HepG2 (cell line): Measurements from ENCODE around the gene NFATC3. TPM values are rescaled to one million over a fixed set of nuclear protein-coding genes. Genes with fewer than 3 reads are reported as not detected.

Source experiments
- AKAP8 ChIP-seq: sonication (generic); formaldehyde crosslinking; IDR thresholded peaks from 2 replicates; pipeline ENCODE4 v1.5.1; 2020; ENCODE audit warnings: mild to moderate bottlenecking, missing genetic modification reagents
- EHMT2 ChIP-seq: fragments of 200-600 bp; sonication (generic); IDR thresholded peaks from 2 replicates; pipeline ENCODE4 v1.7.0; 2017; ENCODE audit warnings: antibody characterized with exemption, low read depth, low read length, borderline replicate concordance
- ETV6 ChIP-seq: sonication (generic); formaldehyde crosslinking; conservative IDR thresholded peaks from 2 replicates; pipeline ENCODE4 v1.4.0; 2020; ENCODE audit warnings: missing genetic modification reagents
- GFI1 ChIP-seq: sonication (generic); formaldehyde crosslinking; IDR thresholded peaks from 2 replicates; pipeline ENCODE4 v1.5.0; 2020; ENCODE audit warnings: missing genetic modification reagents, mild to moderate bottlenecking, borderline replicate concordance
- HDAC6 ChIP-seq: fragments of 200-600 bp; sonication (generic); IDR thresholded peaks from 2 replicates; pipeline ENCODE4 v1.7.0; 2017; ENCODE audit warnings: mild to moderate bottlenecking, antibody characterized with exemption, low read length, low read depth
- HNRNPUL1 ChIP-seq: fragments of 200-400 bp; formaldehyde crosslinking; IDR thresholded peaks from 2 replicates; pipeline ENCODE4 v1.6.1; 2017; ENCODE audit warnings: low read depth, mild to moderate bottlenecking, low read length, moderate library complexity
- MAFF ChIP-seq: IDR thresholded peaks from 2 replicates; pipeline ENCODE4 v1.6.1; 2011; ENCODE audit warnings: low read depth, low read length, improper control_type of control experiment
- MAFK ChIP-seq, 2 experiments: IDR thresholded peaks in 1 of 2; conservative IDR thresholded peaks in 1 of 2; 2 replicates each; pipeline ENCODE4 v1.6.1; 2011; ENCODE audit warnings: improper control_type of control experiment in 2 of 2, low read length in 2 of 2
- MIER2 ChIP-seq: IDR thresholded peaks from 2 replicates; pipeline ENCODE4 v1.6.1; 2016; ENCODE audit warnings: missing biosample characterization, missing genetic modification reagents
- NFATC3 ChIP-seq: sonication (generic); formaldehyde crosslinking; IDR thresholded peaks from 2 replicates; pipeline ENCODE4 v1.5.1; 2020; ENCODE audit warnings: mild to moderate bottlenecking, missing genetic modification reagents
- NFIB ChIP-seq: sonication (generic); formaldehyde crosslinking; IDR thresholded peaks from 2 replicates; pipeline ENCODE4 v1.9.0; 2021; ENCODE audit warnings: missing genetic modification reagents, mild to moderate bottlenecking, borderline replicate concordance
- NONO ChIP-seq, 2 experiments: fragments of 450-650 bp in 1 of 2; sonication (generic) in 1 of 2; formaldehyde crosslinking in 1 of 2; IDR thresholded peaks in 1 of 2; conservative IDR thresholded peaks in 1 of 2; 2 replicates each; pipeline versions ENCODE4 v1.6.1 to v1.8.0; 2017 to 2022; ENCODE audit warnings: mild to moderate bottlenecking in 1 of 2, missing genetic modification reagents in 1 of 2, moderate library complexity in 1 of 2
- TMF1 ChIP-seq: sonication (generic); formaldehyde crosslinking; IDR thresholded peaks from 2 replicates; pipeline ENCODE4 v1.8.1; 2022; ENCODE audit warnings: low read depth, missing genetic modification reagents
- WIZ ChIP-seq: sonication (generic); formaldehyde crosslinking; IDR thresholded peaks from 2 replicates; pipeline ENCODE4 v1.5.1; 2020; ENCODE audit warnings: mild to moderate bottlenecking, missing genetic modification reagents
- ZFP36 ChIP-seq: fragments of 150-350 bp; IDR thresholded peaks from 2 replicates; pipeline ENCODE4 v1.6.1; 2018; ENCODE audit warnings: borderline replicate concordance, low read length, low read depth; ENCODE audit not compliant: partially characterized antibody
- ZNF331 ChIP-seq: sonication (generic); formaldehyde crosslinking; IDR thresholded peaks from 2 replicates; pipeline ENCODE4 v1.4.0; 2020; ENCODE audit warnings: missing genetic modification reagents
- ZNF546 ChIP-seq: sonication (generic); formaldehyde crosslinking; conservative IDR thresholded peaks from 2 replicates; pipeline ENCODE4 v1.8.1; 2023; ENCODE audit warnings: mild to moderate bottlenecking, missing genetic modification reagents
- polyA plus RNA-seq, 8 experiments: library from polyadenylated mRNA; depleted of rRNA in 3 of 8; stranded (reverse) in 7 of 8; unstranded in 1 of 8; fragments of >200 nt; fragmentation: Illumina TruSeq in 4 of 8; extraction: Trizol in 4 of 8; gene quantifications; 2 replicates each; pipeline versions ENCODE4 v1.2.1 to v1.2.3, GENCODE V29; 2011 to 2016; ENCODE audit warnings: low read depth in 4 of 8, missing spikeins in 1 of 8, mixed read lengths in 1 of 8; ENCODE audit not compliant: insufficient read depth in 1 of 8
- total RNA-seq, 5 experiments: library from RNA; depleted of rRNA; stranded (reverse); fragments of >200 nt; fragmentation: Illumina TruSeq; extraction: Trizol; gene quantifications; 2 replicates each; pipeline ENCODE4 v1.2.3, GENCODE V29; 2016; ENCODE audit warnings: low read depth in 1 of 5
- TF ChIP-seq, protein P1 (sequence below): sonication (generic); formaldehyde crosslinking; IDR thresholded peaks from 2 replicates; pipeline ENCODE4 v1.8.0; 2022; ENCODE audit warnings: missing genetic modification reagents, mild to moderate bottlenecking, borderline replicate concordance
- TF ChIP-seq, protein P2 (sequence below): fragments of 450-650 bp; IDR thresholded peaks from 2 replicates; pipeline ENCODE4 v1.6.1; 2017; ENCODE audit warnings: mild to moderate bottlenecking
- TF ChIP-seq, protein P3 (sequence below): sonication (generic); formaldehyde crosslinking; IDR thresholded peaks from 2 replicates; pipeline ENCODE4 v1.5.1; 2020; ENCODE audit warnings: mild to moderate bottlenecking, missing genetic modification reagents, moderate library complexity
- TF ChIP-seq, protein P4 (sequence below): sonication (generic); formaldehyde crosslinking; IDR thresholded peaks from 2 replicates; pipeline ENCODE4 v1.4.0; 2020; ENCODE audit warnings: low read depth, mild to moderate bottlenecking, missing genetic modification reagents

Gene NFATC3
- total and polyA plus RNA-seq, 2 of the 13 experiments (the other 11 are each of a cell fraction or from before 2014, with no cell fraction given), result 52.6 to 62.7 TPM

DNA sequence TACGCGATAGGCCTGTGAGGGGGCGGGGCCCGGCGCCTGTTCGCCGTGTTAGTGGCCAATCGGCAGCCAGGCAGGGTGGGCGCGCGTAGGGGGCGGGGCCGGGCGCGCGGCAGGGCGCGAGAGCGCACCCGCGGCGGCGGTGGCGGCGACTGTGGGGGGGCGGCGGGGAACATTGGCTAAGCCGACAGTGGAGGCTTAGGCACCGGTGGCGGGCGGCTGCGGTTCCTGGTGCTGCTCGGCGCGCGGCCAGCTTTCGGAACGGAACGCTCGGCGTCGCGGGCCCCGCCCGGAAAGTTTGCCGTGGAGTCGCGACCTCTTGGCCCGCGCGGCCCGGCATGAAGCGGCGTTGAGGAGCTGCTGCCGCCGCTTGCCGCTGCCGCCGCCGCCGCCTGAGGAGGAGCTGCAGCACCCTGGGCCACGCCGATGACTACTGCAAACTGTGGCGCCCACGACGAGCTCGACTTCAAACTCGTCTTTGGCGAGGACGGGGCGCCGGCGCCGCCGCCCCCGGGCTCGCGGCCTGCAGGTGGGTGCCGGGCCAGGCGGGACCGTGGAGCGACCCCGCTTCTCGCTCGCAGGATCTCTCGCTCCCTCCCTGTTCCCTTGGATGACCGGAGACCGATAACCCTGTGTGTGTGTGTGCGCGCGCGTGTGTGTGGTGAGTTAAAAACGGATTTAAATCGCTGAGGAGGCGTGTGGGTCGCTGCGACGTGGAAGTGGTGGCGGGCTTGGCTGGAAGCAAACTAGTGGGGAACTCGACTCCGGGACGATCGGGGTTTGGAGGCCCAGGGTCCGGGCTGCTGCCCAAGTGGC, at the start of gene NFATC3 (continued):
- TF ChIP-seq ZFP36 (no peak), MIER2 (CRISPR knock-in tag) (no peak), ZNF546 (CRISPR knock-in tag) (no peak), NFATC3 (CRISPR knock-in tag) (no peak), NONO (IDR thresholded peaks at IDR 0.05) (no peak), NONO (CRISPR knock-in tag; conservative IDR thresholded peaks at IDR 0.05) (peak; percentile 2), MAFK (conservative IDR thresholded peaks at IDR 0.05 in 1 of 2, IDR thresholded peaks at IDR 0.05 in 1 of 2; ENCODE audit: low read length in 2 of 2) (no peak), MAFF (no peak), TMF1 (CRISPR knock-in tag) (0 out of 2 replicates have a peak, but pooled peaks have one; percentile 56), HNRNPUL1 (no peak), ZNF331 (CRISPR knock-in tag) (no peak), EHMT2 (no peak), HDAC6 (no peak), WIZ (CRISPR knock-in tag) (no peak), AKAP8 (CRISPR knock-in tag) (peak; percentile 53; the same call in 1 of the 2 replicates), GFI1 (CRISPR knock-in tag) (no peak), NFIB (CRISPR knock-in tag) (no peak), ETV6 (CRISPR knock-in tag) (no peak; the same call in none of the 2 replicates)
- TF ChIP-seq, protein P1, sequence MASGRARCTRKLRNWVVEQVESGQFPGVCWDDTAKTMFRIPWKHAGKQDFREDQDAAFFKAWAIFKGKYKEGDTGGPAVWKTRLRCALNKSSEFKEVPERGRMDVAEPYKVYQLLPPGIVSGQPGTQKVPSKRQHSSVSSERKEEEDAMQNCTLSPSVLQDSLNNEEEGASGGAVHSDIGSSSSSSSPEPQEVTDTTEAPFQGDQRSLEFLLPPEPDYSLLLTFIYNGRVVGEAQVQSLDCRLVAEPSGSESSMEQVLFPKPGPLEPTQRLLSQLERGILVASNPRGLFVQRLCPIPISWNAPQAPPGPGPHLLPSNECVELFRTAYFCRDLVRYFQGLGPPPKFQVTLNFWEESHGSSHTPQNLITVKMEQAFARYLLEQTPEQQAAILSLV (CRISPR knock-in tag), result peak; percentile 91; the same call in 1 of the 2 replicates
- TF ChIP-seq, protein P2, sequence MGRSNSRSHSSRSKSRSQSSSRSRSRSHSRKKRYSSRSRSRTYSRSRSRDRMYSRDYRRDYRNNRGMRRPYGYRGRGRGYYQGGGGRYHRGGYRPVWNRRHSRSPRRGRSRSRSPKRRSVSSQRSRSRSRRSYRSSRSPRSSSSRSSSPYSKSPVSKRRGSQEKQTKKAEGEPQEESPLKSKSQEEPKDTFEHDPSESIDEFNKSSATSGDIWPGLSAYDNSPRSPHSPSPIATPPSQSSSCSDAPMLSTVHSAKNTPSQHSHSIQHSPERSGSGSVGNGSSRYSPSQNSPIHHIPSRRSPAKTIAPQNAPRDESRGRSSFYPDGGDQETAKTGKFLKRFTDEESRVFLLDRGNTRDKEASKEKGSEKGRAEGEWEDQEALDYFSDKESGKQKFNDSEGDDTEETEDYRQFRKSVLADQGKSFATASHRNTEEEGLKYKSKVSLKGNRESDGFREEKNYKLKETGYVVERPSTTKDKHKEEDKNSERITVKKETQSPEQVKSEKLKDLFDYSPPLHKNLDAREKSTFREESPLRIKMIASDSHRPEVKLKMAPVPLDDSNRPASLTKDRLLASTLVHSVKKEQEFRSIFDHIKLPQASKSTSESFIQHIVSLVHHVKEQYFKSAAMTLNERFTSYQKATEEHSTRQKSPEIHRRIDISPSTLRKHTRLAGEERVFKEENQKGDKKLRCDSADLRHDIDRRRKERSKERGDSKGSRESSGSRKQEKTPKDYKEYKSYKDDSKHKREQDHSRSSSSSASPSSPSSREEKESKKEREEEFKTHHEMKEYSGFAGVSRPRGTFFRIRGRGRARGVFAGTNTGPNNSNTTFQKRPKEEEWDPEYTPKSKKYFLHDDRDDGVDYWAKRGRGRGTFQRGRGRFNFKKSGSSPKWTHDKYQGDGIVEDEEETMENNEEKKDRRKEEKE, result no peak
- TF ChIP-seq, protein P3, sequence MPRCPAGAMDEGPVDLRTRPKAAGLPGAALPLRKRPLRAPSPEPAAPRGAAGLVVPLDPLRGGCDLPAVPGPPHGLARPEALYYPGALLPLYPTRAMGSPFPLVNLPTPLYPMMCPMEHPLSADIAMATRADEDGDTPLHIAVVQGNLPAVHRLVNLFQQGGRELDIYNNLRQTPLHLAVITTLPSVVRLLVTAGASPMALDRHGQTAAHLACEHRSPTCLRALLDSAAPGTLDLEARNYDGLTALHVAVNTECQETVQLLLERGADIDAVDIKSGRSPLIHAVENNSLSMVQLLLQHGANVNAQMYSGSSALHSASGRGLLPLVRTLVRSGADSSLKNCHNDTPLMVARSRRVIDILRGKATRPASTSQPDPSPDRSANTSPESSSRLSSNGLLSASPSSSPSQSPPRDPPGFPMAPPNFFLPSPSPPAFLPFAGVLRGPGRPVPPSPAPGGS, result peak; percentile 78; the same call in 1 of the 2 replicates
- TF ChIP-seq, protein P4, sequence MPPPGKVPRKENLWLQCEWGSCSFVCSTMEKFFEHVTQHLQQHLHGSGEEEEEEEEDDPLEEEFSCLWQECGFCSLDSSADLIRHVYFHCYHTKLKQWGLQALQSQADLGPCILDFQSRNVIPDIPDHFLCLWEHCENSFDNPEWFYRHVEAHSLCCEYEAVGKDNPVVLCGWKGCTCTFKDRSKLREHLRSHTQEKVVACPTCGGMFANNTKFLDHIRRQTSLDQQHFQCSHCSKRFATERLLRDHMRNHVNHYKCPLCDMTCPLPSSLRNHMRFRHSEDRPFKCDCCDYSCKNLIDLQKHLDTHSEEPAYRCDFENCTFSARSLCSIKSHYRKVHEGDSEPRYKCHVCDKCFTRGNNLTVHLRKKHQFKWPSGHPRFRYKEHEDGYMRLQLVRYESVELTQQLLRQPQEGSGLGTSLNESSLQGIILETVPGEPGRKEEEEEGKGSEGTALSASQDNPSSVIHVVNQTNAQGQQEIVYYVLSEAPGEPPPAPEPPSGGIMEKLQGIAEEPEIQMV (CRISPR knock-in tag), result no peak; the same call in 1 of the 2 replicates
